Activated CD4-positive, alpha-beta T cell treated with anti-CD3 and anti-CD28 coated beads for 1 hour (primary cell): ENCODE data around the gene CD81.
A peak's percentile ranks its signal among the peaks of the same experiment; 100 is the strongest.

Source experiments
- DNase-seq: peaks from one replicate; pipeline ENCODE4 v3.0.0-alpha.2; 2020

The CD81 gene

GRCh38 chr11:2377511-2378443 is 667 bp downstream of the CD81 start:
- DNase-seq = peak; percentile 42

- DNase-seq = no peak
Observed at GRCh38 chr11:2378527-2379210, 1.6 kb downstream of the CD81 start.

GRCh38 chr11:2379466-2380174 is 2.5 kb downstream of the CD81 start:
- no peak for DNase-seq

GRCh38 chr11:2380396-2380795 is 3.3 kb downstream of the CD81 start:
- no peak for DNase-seq

- no peak for DNase-seq
Observed at GRCh38 chr11:2380807-2381350, 3.8 kb downstream of the CD81 start.

- no peak for DNase-seq
Observed at GRCh38 chr11:2381494-2382128, 4.5 kb downstream of the CD81 start.

GRCh38 chr11:2382129-2382517 is 5.0 kb downstream of the CD81 start:
- no peak for DNase-seq

- DNase-seq = no peak
Observed at GRCh38 chr11:2382936-2383851, 6.1 kb downstream of the CD81 start.

- DNase-seq = no peak
Observed at GRCh38 chr11:2383852-2384804, 7.0 kb downstream of the CD81 start.

GRCh38 chr11:2385156-2386151 is 8.3 kb downstream of the CD81 start:
- DNase-seq = no peak

GRCh38 chr11:2386591-2386990 is 9.5 kb downstream of the CD81 start:
- no peak for DNase-seq

- no peak for DNase-seq
Observed at GRCh38 chr11:2387266-2387987, 10.3 kb downstream of the CD81 start.

- no peak for DNase-seq
Observed at GRCh38 chr11:2388431-2389376, 11.6 kb downstream of the CD81 start.

- DNase-seq = no peak
Observed at GRCh38 chr11:2389377-2390026, 12.4 kb downstream of the CD81 start.

- DNase-seq = no peak
Observed at GRCh38 chr11:2390091-2390724, 13.1 kb downstream of the CD81 start.

- DNase-seq = no peak
Observed at GRCh38 chr11:2390725-2391151, 13.6 kb downstream of the CD81 start.
